ENCODE results near the gene KRTAP22-2.

Gene KRTAP22-2

GRCh38 chr21:30590297-30590696 lies at the start of gene KRTAP22-2:
Gene KRTAP22-2, minus strand, starts transcription at chr21:30590397.
- no peak within 1 kb of the TSS for H3K27ac ChIP-seq
- DNase-seq (ENCODE audit: low read depth, low spot score), result no peak

- H3K27ac ChIP-seq, result no peak overlapping the region
- no peak for DNase-seq (ENCODE audit: low read depth, low spot score)
Observed at GRCh38 chr21:30638686-30639085, 48.5 kb upstream of the KRTAP22-2 start.

DNA sequence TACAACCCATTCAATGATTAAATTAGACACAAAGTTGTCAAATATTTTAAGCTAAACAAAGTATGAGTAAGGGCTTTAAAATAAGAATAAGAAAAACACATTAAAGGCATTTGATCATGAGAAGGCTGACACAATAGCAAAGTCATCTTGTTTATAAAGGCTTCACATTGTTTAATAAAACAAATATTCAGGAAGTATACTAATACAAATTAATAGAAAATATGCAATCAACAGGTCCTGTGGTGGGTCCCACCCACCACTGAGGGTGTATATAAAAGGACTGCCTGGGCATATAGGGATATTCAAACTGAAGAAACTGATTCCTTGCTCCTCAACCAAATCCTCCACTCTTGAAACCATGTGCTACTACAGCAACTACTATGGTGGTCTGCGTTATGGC lies 44.7 kb upstream of the KRTAP22-2 start, which contains the start of gene KRTAP20-2:
TSS of gene KRTAP20-2 (plus strand) at position 301 of the 400 bp plus-strand sequence. CDS start at position 359, 58 bp downstream.
- DNase-seq (ENCODE audit: low read depth, low spot score), result no peak

DNA sequence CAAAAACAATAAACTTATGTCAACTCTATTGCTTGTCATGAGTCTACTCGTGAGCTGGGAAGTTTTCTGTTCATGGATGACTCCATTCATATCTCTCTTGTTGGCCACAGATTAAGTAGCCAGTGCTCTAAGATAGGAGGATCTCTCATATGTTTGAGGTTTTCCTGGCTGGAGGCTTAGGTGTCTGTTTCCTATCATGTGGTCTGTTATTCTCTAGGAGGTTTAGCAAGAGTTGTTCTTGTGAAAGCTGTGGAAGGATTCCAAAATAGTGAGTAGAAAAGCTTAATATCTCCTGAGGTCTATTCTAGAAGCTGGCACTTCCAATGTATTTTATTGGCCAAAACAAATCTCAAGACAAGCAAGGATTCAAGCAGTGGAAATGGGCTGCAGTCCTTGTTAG lies 39.0 kb upstream of the KRTAP22-2 start:
- DNase-seq (ENCODE audit: low read depth, low spot score), result no peak
- no peak overlapping the region for H3K27ac ChIP-seq

More for the DNA sequence above, 44.7 kb upstream of the KRTAP22-2 start, which contains the start of gene KRTAP20-2:
- H3K27ac ChIP-seq, result no peak within 1 kb of the TSS

- DNase-seq (ENCODE audit: low read depth, low spot score), result no peak
- H3K27ac ChIP-seq, result no peak overlapping the region
Observed at GRCh38 chr21:30628109-30628508, 37.9 kb upstream of the KRTAP22-2 start.

DNA sequence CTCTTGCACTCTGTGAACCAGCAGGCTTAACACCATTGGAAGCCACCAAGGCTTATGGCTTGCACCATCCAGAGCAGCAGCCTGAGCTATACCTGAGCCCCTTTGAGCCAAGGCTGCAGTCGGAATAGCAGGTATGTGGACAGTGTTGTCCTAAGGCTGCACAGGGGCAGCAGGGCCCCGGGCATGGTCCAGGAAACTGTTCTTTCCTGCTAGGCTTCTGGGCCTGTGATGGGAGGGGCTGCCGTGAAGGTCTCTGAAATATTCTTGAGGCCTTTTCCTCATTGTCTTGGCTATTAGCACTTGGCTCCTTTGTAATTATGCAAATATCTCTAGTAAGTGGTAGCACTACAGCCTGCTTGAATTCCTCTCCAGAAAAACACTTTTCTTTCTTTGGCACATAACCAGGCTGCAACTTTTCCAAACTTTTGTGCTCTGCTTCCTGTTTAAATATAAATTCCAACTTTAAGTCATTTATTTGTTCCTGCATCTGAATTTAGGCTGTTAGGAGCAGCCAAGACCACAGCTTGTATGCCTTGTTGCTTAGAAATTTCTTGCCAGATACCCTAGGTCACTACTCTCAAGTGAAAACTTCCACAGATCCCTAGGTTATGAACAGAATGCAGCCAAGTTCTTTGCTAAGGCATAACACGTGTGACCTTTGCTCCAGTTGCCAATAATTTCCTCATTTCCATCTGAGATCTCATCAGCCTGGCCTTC lies 35.4 kb upstream of the KRTAP22-2 start:
- no peak overlapping the region for H3K27ac ChIP-seq
- DNase-seq (ENCODE audit: low read depth, low spot score), result no peak

DNA sequence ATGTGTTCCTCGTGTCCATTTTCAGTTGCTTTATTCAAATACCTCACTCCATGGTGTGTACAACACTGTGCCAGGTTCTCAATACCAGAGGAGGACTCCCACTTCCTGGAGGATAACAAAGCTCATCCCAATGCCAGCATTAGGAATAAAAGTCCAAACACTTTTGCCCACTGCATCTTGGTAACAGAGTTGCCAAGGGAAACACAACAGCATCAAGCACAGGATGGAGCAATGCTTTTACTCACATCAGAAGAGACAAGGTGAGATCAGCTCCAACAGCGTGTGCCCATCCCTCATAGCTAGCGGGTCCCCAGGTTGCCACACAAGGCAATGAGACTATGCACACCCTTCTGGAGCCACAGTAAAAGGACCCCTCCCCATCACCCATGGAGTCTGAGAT lies 33.2 kb upstream of the KRTAP22-2 start:
- H3K27ac ChIP-seq, result no peak overlapping the region
- DNase-seq (ENCODE audit: low read depth, low spot score), result no peak

DNA sequence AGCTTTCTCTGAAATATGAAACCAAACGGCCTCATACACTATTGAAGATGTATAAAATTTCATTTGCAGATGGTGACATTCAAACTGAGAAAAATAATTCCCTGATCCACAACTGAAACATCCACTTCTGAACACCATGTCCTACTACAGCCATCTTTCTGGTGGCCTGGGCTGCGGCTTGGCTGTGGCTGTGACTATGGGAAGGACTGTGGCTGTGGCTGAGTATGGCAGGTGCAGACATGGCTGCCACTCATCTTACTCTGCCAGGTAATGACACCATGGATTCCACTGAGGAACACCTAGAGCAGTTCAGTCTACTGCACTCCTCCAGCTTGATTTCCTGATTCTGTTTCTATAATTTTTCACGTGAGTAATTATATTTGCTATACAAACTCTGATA lies 30.3 kb upstream of the KRTAP22-2 start, which contains the start of gene KRTAP20-4:
TSS of gene KRTAP20-4 (plus strand) at position 106 of the 400 bp plus-strand sequence.
- no peak within 1 kb of the TSS for H3K27ac ChIP-seq
- no peak for DNase-seq (ENCODE audit: low read depth, low spot score)

DNA sequence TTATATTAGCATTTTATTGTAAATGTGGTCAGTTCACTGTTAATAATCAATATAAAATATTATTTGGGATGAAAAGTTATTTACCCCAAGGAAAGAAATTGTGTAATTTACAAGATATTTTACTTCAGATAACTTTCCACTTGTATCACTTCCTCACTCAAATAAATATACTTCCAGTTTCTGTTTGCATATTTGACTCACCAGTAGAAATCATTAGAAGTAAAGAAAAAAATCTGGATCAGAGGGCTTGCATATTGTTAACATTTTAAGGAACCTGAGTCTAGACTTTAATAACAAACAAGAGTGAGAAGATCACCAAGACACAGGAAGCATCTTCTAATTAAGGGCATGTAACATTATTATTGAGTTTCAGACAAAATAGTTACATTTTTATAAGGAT lies 29.9 kb upstream of the KRTAP22-2 start:
- H3K27ac ChIP-seq, result no peak overlapping the region
- DNase-seq (ENCODE audit: low read depth, low spot score), result no peak

DNA sequence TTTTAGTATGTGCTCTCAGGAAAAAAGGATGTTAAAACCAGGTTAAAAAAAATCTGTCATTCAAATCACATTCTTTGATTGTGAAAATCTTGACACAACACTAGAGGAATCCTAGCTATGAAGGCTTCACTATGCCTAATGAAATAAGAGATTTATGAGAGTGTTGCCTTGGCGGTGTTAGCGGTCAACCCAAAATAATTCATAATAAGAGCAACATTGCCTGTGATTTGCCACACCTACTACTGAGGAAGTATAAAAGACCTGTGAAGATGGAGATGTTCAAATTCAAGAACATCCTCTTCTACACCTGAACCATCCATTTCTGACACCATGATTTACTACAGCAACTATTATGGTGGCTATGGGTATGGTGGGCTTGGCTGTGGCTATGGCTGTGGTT lies 25.9 kb upstream of the KRTAP22-2 start, which contains the start of gene KRTAP20-1:
TSS of gene KRTAP20-1 (plus strand) at position 301 of the 400 bp plus-strand sequence. CDS start at position 331, 30 bp downstream.
- DNase-seq (ENCODE audit: low read depth, low spot score), result no peak
- H3K27ac ChIP-seq, result no peak within 1 kb of the TSS

- H3K27ac ChIP-seq, result no peak overlapping the region
- DNase-seq (ENCODE audit: low read depth, low spot score), result no peak
Observed at GRCh38 chr21:30615199-30615598, 25.0 kb upstream of the KRTAP22-2 start.

- no peak for DNase-seq (ENCODE audit: low read depth, low spot score)
- H3K27ac ChIP-seq, result no peak within 1 kb of the TSS
Observed at GRCh38 chr21:30613836-30614235, 23.6 kb upstream of the KRTAP22-2 start, which contains the start of gene KRTAP6-1. Gene KRTAP6-1, minus strand, starts transcription at chr21:30613930. Its CDS starts 26 bp downstream, at chr21:30613904.

DNA sequence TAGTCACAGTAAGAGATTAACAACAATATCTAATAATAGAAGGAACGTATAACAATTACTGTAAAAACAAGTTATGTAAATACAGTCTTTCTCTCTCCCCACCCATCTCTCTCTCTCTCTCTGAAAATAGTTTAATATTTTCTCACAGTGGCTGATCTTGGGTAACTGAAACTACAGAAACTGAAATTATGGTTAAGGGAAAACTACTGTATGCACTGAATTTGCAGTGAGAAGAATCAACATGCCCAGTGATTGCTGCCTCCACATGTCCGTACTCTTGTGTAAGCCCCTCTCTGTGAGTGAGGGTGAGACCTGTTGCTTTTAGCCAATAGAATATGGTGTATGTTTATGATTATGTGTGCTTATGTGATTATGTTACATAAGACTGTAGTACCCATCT lies 21.9 kb upstream of the KRTAP22-2 start:
- no peak for DNase-seq (ENCODE audit: low read depth, low spot score)
- no peak overlapping the region for H3K27ac ChIP-seq

GRCh38 chr21:30605968-30606367 lies 15.8 kb upstream of the KRTAP22-2 start:
- no peak overlapping the region for H3K27ac ChIP-seq
- no peak for DNase-seq (ENCODE audit: low read depth, low spot score)

GRCh38 chr21:30600787-30601186 lies 10.6 kb upstream of the KRTAP22-2 start, which contains the start of gene KRTAP22-1:
Gene KRTAP22-1, plus strand, starts transcription at chr21:30601087.
- H3K27ac ChIP-seq, result no peak within 1 kb of the TSS

DNA sequence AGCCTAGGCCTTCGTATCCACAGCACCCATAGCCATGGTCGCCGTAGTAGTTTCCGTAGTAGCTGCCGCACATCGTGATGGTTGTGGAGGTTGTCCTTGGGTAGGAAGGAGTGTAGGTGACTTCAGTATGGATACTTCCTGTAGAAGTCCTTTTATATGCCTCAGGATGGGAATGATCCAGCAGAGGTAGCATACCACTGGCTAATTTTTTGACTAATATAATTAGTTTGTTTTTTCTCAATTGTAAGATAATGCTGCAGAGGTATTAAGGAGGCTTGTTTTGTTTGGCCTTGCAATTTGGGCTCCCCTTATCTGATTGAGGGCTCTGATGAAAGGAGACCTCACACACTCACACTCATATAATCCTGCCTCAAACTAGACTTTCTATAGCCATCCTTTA lies 8.6 kb upstream of the KRTAP22-2 start, which contains the start of gene KRTAP6-2:
TSS of gene KRTAP6-2 (minus strand) at position 101 of the 400 bp plus-strand sequence. CDS start at position 73, 28 bp downstream.
- H3K27ac ChIP-seq, result no peak within 1 kb of the TSS
- DNase-seq (ENCODE audit: low read depth, low spot score), result no peak

More at GRCh38 chr21:30600787-30601186, 10.6 kb upstream of the KRTAP22-2 start, which contains the start of gene KRTAP22-1:
- DNase-seq (ENCODE audit: low read depth, low spot score), result no peak

GRCh38 chr21:30592140-30592539 lies 1.9 kb upstream of the KRTAP22-2 start, which contains the start of gene KRTAP6-3:
Gene KRTAP6-3, plus strand, starts transcription at chr21:30592440. Its CDS starts 6 bp downstream, at chr21:30592446.
- DNase-seq (ENCODE audit: low read depth, low spot score), result no peak
- H3K27ac ChIP-seq, result no peak within 1 kb of the TSS

GRCh38 chr21:30582870-30583269 lies 7.3 kb downstream of the KRTAP22-2 start:
- no peak for DNase-seq (ENCODE audit: low read depth, low spot score)
- H3K27ac ChIP-seq, result no peak overlapping the region

DNA sequence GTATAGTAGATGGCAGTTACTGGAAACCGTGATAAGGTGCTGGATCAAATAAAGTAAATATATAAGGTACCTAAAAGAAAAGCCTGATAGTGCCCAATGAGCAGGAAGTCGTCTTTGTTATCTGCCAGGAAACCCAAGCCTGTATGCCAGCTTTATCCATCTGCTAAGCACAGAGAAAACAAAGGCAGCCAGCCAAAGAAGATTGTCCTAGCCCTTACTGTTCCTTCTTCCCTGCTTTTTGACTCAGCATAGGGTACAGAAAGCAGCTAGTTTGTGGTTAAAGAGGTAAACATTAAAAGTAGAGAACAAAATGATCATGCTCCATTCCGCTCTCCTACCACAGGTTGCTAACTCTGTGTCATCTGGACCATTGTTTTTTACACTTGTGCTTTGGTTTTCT lies 10.1 kb downstream of the KRTAP22-2 start:
- no peak for DNase-seq (ENCODE audit: low read depth, low spot score)
- no peak overlapping the region for H3K27ac ChIP-seq

DNA sequence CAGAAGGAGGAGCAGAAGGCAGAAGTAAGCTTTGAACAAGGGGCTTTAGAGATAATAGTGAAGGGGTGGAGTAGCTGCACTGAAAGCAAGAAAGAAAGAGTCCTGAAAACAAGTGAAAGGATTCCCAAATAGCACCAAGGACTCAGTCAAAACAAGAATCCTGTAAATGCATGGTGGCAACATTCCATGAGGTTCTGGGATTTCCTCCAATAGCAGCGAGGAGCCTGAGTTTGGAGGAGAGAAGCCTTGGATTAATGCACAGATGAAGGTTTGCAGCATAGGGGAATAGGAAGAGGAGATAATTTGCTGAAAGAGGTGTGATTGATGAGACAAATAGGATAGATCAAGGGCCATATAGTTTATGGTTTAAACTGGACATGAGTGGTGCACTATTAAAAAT lies 10.9 kb downstream of the KRTAP22-2 start:
- H3K27ac ChIP-seq, result no peak overlapping the region
- no peak for DNase-seq (ENCODE audit: low read depth, low spot score)

- no peak for DNase-seq (ENCODE audit: low read depth, low spot score)
- no peak overlapping the region for H3K27ac ChIP-seq
Observed at GRCh38 chr21:30577766-30578165, 12.4 kb downstream of the KRTAP22-2 start.

Data from epithelial cell of prostate (primary cell).